Ascending aorta (tissue), 2 donors: ENCODE data around the gene COX7A1. TPM values are rescaled to one million over a fixed set of nuclear protein-coding genes. Genes with fewer than 3 reads are reported as not detected.

Experiments
- DNase-seq, 2 donors: peaks; one replicate each; pipeline ENCODE4 v3.0.0-alpha.2; 2019; ENCODE audit warnings: low spot score in 2 of 2
- H3K27ac ChIP-seq, 2 donors: fragments of 200-600 bp; sonication (generic); one replicate each; pipeline ENCODE4 v1.5.1; 2016 to 2017; ENCODE audit warnings: mild to moderate bottlenecking in 1 of 2
- H3K27me3 ChIP-seq: fragments of 200-600 bp; sonication (generic); one replicate; pipeline ENCODE4 v1.5.1; 2017
- H3K36me3 ChIP-seq, 2 donors: fragments of 200-600 bp; sonication (generic); one replicate each; pipeline ENCODE4 v1.5.1; 2016
- H3K4me1 ChIP-seq, 2 donors: fragments of 200-600 bp; sonication (generic); one replicate each; pipeline ENCODE4 v1.5.1; 2016 to 2017; ENCODE audit warnings: mild to moderate bottlenecking in 1 of 2
- H3K4me3 ChIP-seq, 2 donors: fragments of 200-600 bp; sonication (generic); one replicate each; pipeline ENCODE4 v1.5.1; 2016 to 2017; ENCODE audit warnings: mild to moderate bottlenecking in 1 of 2
- H3K9me3 ChIP-seq, 2 donors: fragments of 200-600 bp; sonication (generic); one replicate each; pipeline ENCODE4 v1.5.1; 2016
- intact Hi-C: fragments of 100-400 bp; cut with DNase I; formaldehyde crosslinking; loops from one replicate; pipeline ENCODE4 v1.15.1; 2023
- total RNA-seq: library from RNA; depleted of rRNA; stranded (reverse); fragments of >200 nt; gene quantifications from one replicate; pipeline ENCODE4 v1.1.0, GENCODE V29; 2016
- TF ChIP-seq, protein P1 (sequence below), 3 experiments: fragments of 200-600 bp in 2 of 3; fragments of 450-650 bp in 1 of 3; sonication (generic) in 2 of 3; IDR thresholded peaks; one replicate each; pipeline ENCODE4 v1.5.1; 2016 to 2019; ENCODE audit warnings: antibody characterized with exemption in 3 of 3, mild to moderate bottlenecking in 1 of 3, moderate library complexity in 1 of 3

The COX7A1 gene
- total RNA-seq, 1 donor from 2014 or later = 51.2 TPM

DNA sequence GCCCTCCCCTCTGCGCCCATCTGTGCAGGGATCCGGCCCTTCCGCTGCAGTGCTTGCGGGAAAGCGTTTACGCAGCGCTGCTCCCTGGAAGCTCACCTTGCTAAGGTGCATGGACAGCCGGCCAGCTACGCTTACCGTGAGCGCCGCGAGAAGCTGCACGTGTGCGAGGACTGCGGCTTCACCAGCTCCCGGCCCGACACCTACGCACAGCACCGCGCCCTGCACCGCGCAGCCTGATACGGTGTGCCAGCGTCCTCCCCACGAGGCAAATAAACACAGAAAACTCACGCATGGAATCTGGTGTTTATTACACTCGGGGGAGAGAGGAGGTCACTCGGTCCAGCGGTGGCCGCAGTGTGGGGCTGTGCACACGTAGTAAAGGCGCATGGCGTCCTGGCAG lies 38.8 kb downstream of the COX7A1 start:
- Histone ChIP-seq H3K27ac (no peak overlapping the region), H3K36me3 (peaks cover 17 to 29% of the 10 kb centered on the region in 2 donors), H3K9me3 (no peaks in the 10 kb centered on the region), H3K27me3 (no peaks in the 10 kb centered on the region), H3K4me1 (peaks cover 6 to 17% of the 10 kb centered on the region in 2 donors), H3K4me3 (peak overlapping the region; percentile 56 to 70)
- TF ChIP-seq, protein P1, sequence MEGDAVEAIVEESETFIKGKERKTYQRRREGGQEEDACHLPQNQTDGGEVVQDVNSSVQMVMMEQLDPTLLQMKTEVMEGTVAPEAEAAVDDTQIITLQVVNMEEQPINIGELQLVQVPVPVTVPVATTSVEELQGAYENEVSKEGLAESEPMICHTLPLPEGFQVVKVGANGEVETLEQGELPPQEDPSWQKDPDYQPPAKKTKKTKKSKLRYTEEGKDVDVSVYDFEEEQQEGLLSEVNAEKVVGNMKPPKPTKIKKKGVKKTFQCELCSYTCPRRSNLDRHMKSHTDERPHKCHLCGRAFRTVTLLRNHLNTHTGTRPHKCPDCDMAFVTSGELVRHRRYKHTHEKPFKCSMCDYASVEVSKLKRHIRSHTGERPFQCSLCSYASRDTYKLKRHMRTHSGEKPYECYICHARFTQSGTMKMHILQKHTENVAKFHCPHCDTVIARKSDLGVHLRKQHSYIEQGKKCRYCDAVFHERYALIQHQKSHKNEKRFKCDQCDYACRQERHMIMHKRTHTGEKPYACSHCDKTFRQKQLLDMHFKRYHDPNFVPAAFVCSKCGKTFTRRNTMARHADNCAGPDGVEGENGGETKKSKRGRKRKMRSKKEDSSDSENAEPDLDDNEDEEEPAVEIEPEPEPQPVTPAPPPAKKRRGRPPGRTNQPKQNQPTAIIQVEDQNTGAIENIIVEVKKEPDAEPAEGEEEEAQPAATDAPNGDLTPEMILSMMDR (IDR thresholded peaks at IDR 0.05) = no peak
- intact Hi-C loops = loop anchor here (10.0 kb wide), 2 partner anchors 369 to 461 kb away; partner anchors contain the start of genes IGFLR1, LIN37, PSENEN and U2AF1L4
- DNase-seq = no peak

DNA sequence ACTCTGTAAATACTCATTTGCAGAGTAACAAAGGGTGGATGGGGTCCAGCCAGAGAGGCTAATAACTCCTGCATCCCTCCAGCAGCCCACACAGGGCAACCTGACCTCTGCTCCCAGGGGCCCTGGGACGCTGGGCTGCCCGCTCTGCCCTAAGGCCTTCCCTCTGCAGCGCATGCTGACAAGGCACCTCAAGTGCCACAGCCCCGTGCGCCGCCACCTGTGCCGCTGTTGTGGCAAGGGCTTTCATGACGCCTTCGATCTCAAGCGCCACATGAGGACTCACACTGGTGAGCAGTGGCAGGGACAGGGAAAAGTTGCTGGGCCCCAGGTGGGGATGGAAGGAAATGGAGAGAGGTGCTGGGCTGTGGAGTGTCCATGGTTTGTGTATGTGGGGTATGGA lies 39.6 kb downstream of the COX7A1 start:
- intact Hi-C loops = loop anchor here (10.0 kb wide), 2 partner anchors 368 to 462 kb away; partner anchors contain the start of genes IGFLR1, LIN37, PSENEN and U2AF1L4
- Histone ChIP-seq H3K27ac (no peak overlapping the region), H3K4me1 (peaks cover 6 to 17% of the 10 kb centered on the region in 2 donors), H3K36me3 (peaks cover 13 to 22% of the 10 kb centered on the region in 2 donors), H3K4me3 (no peak overlapping the region), H3K27me3 (no peaks in the 10 kb centered on the region), H3K9me3 (no peaks in the 10 kb centered on the region)
- TF ChIP-seq, protein P1 (IDR thresholded peaks at IDR 0.05) = no peak
- no peak for DNase-seq

DNA sequence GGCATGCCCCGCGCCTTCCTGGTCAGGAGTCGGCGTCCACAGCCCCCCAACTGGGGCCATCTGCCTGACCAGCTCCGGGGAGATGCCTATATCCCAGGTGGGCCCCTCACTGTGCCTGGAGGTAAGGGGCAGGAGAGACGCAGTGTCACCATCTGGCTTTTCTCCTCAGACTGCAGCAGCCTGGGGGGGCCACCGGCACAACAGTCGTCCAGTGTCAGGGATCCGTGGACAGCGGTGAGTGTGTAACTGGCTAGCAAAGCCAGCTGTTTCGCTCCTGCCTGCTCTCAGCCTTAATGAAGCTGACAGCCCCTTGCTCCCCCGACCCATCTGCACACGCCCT lies 41.1 kb downstream of the COX7A1 start:
- Histone ChIP-seq H3K27ac (no peak overlapping the region), H3K4me1 (peaks cover under 1 to 10% of the 10 kb centered on the region in 2 donors), H3K9me3 (no peaks in the 10 kb centered on the region), H3K36me3 (peaks cover 9 to 17% of the 10 kb centered on the region in 2 donors), H3K4me3 (no peak overlapping the region), H3K27me3 (no peaks in the 10 kb centered on the region)
- no peak for DNase-seq
- intact Hi-C loops = loop anchor here (10.0 kb wide), 2 partner anchors 366 to 464 kb away; partner anchors contain the start of genes IGFLR1, LIN37, PSENEN and U2AF1L4
- TF ChIP-seq, protein P1 (IDR thresholded peaks at IDR 0.05) = no peak

DNA sequence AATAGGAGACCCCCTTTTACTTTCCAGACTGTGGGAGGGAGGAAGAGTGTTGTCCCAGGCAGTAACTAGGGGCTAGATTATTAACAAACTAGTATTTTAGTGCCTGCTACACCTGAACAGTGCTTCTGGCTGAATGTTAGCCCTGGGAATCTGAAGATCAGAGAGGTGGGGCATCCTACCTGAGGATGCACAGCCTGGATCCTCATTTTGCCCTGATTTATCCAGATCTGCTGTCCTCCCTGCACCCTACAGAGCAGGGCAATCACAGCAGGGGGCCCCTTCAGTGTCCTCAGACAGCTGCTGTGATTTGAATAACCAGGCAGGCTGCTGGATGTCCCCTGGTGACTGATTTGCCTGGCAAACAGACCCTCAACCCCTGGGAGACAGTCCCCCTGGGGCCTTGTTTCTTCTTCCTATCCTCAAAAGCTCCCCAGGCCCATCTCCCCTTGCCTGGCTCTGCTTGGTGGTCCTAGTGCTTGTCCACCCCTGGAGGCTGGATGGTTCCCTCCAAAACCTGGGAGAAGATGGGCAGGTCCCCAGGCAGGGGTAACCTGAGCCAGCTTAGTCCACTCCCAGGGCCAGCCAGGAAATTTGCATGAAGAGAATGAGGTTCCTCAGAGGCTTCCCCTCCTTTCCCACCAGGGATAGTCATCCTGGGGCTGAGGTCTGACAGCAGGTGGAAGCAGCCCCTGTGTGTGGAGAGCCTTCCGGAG lies 41.6 kb downstream of the COX7A1 start, which contains the start of gene OVOL3:
Gene OVOL3 (plus strand): TSS at position 657 of the 713 bp plus-strand sequence. CDS start 60 bp downstream, outside the sequence.
- H3K4me1 ChIP-seq = peaks cover 0 to 6% of the 10 kb centered on the region in 2 donors
- no peak within 1 kb of the TSS for H3K4me3 ChIP-seq
- H3K27ac ChIP-seq = no peak within 1 kb of the TSS
- peaks cover 9 to 17% of the 10 kb centered on the region in 2 donors for H3K36me3 ChIP-seq
- intact Hi-C loops = loop anchor here (10.0 kb wide), 2 partner anchors 366 to 464 kb away; partner anchors contain the start of genes IGFLR1, LIN37, PSENEN and U2AF1L4
- DNase-seq = no peak
- no peaks in the 10 kb centered on the region for H3K9me3 ChIP-seq
- no peaks in the 10 kb centered on the region for H3K27me3 ChIP-seq
- TF ChIP-seq, protein P1 (IDR thresholded peaks at IDR 0.05) = no peak

DNA sequence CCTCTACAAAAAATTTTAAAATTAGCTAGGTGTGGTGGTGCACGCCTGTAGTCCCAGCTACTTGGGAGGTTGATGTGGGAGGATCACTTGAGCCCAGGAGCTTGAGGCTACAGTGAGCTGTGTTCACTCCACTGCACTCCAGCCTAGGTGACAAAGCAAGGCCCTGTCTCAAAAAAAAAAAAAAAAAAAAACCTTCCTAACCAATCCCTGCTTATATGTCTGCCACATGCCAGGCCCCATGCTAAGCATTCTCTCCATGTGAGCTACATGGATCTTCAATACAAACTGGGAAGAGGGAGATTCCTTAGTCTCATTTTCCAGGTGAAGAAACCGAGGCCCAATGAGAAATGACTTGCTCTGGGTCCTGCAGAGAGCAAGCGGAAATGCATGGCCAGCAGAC lies 43.6 kb downstream of the COX7A1 start:
- peaks cover 9 to 17% of the 10 kb centered on the region in 2 donors for H3K36me3 ChIP-seq
- TF ChIP-seq, protein P1 (IDR thresholded peaks at IDR 0.05) = no peak
- intact Hi-C loops = no loop called here
- H3K27ac ChIP-seq = no peak overlapping the region
- H3K9me3 ChIP-seq = no peaks in the 10 kb centered on the region
- no peak overlapping the region for H3K4me3 ChIP-seq
- H3K4me1 ChIP-seq = peaks cover 0 to 5% of the 10 kb centered on the region in 2 donors
- no peak for DNase-seq
- H3K27me3 ChIP-seq = no peaks in the 10 kb centered on the region
